Gastrocnemius medialis (tissue), 4 donors: ENCODE measurements around the gene OPCML. TPM values are rescaled to one million over a fixed set of nuclear protein-coding genes. Genes with fewer than 3 reads are reported as not detected.

Experiments used
- ATAC-seq, 2 donors: fragments of 150-250 bp; one replicate each; pipeline ENCODE4 v1.9.1; 2016
- DNase-seq, 2 donors: peaks; one replicate each; pipeline ENCODE4 v3.0.0-alpha.2; 2019
- H3K27ac ChIP-seq, 4 donors: fragments of 200-600 bp; sonication (generic); 1 replicate in 1 of 4; 2 replicates in 3 of 4; pipeline ENCODE4 v1.5.1; 2016 to 2018; ENCODE audit warnings: mild to moderate bottlenecking in 2 of 4, moderate library complexity in 1 of 4
- H3K27me3 ChIP-seq, 3 donors: fragments of 200-600 bp; sonication (generic) in 2 of 3; 1 replicate in 1 of 3; 2 replicates in 2 of 3; pipeline versions ENCODE4 v1.5.1 to v1.6.0; 2016 to 2019; ENCODE audit warnings: mild to moderate bottlenecking in 1 of 3, moderate library complexity in 1 of 3
- H3K36me3 ChIP-seq, 2 donors: fragments of 200-600 bp; sonication (generic) in 1 of 2; one replicate each; pipeline ENCODE4 v1.5.1; 2017 to 2018
- H3K4me1 ChIP-seq, 2 donors: fragments of 200-600 bp; sonication (generic) in 1 of 2; one replicate each; pipeline ENCODE4 v1.5.1; 2016 to 2017; ENCODE audit warnings: mild to moderate bottlenecking in 2 of 2
- H3K4me3 ChIP-seq, 4 donors: fragments of 200-600 bp; sonication (generic) in 3 of 4; 1 replicate in 1 of 4; 2 replicates in 3 of 4; pipeline ENCODE4 v1.5.1; 2016 to 2019; ENCODE audit warnings: mild to moderate bottlenecking in 2 of 4
- H3K9me3 ChIP-seq, 3 donors: fragments of 200-600 bp; sonication (generic) in 2 of 3; 1 replicate in 1 of 3; 2 replicates in 2 of 3; pipeline ENCODE4 v1.5.1; 2016 to 2019
- POLR2A ChIP-seq, 2 donors: fragments of 450-650 bp; IDR thresholded peaks; one replicate each; pipeline ENCODE4 v1.6.1; 2017; ENCODE audit warnings: antibody characterized with exemption in 2 of 2, mild to moderate bottlenecking in 2 of 2, moderate library complexity in 2 of 2
- in situ Hi-C, 4 donors: fragments of 200-750 bp; cut with MboI; loops; one replicate each; pipeline versions ENCODE4 v1.15.0 to v1.8.0; 2017; ENCODE audit warnings: low sequenced_read_pairs in 4 of 4
- intact Hi-C: fragments of 100-400 bp; cut with DNase I; formaldehyde crosslinking; loops from one replicate; pipeline ENCODE4 v1.15.1; 2023; ENCODE audit warnings: low total_unique reads
- total RNA-seq, 4 donors: library from RNA; depleted of rRNA; stranded (reverse); fragments of >200 nt; gene quantifications; one replicate each; pipeline versions ENCODE4 v1.1.0 to v1.2.3, GENCODE V29; 2016
- TF ChIP-seq, protein P1 (sequence below), 5 experiments: fragments of 450-650 bp in 3 of 5; fragments of 200-600 bp in 2 of 5; sonication (generic) in 2 of 5; IDR thresholded peaks in 4 of 5; conservative IDR thresholded peaks in 1 of 5; 1 replicate in 4 of 5; 2 replicates in 1 of 5; pipeline ENCODE4 v1.5.1; 2016 to 2019; ENCODE audit warnings: antibody characterized with exemption in 5 of 5, mild to moderate bottlenecking in 3 of 5, moderate library complexity in 3 of 5

The OPCML gene
- total RNA-seq, 4 donors from 2014 or later, result not detected

DNA sequence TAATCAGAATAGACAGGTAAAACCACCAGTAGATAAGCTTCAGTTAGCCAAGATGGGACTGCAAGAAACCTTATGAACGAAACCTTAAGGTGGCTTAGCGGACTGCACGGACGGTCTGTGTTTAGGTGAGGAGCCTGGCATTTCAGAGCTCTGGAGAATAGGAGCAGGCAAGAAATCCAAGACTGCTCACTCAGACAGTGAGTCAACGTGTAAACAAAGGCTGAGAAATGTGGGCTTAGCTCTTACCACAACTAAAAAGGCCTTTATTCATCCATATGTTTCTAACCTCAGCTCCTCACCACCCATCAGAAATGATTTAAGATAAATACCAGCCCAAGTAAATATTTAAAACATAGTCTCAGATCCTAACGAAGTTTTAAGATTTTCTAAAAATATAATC lies 657.7 kb downstream of the OPCML start:
- no peaks in the 10 kb centered on the region for H3K36me3 ChIP-seq
- no peak for TF ChIP-seq POLR2A (IDR thresholded peaks at IDR 0.05)
- TF ChIP-seq, protein P1, sequence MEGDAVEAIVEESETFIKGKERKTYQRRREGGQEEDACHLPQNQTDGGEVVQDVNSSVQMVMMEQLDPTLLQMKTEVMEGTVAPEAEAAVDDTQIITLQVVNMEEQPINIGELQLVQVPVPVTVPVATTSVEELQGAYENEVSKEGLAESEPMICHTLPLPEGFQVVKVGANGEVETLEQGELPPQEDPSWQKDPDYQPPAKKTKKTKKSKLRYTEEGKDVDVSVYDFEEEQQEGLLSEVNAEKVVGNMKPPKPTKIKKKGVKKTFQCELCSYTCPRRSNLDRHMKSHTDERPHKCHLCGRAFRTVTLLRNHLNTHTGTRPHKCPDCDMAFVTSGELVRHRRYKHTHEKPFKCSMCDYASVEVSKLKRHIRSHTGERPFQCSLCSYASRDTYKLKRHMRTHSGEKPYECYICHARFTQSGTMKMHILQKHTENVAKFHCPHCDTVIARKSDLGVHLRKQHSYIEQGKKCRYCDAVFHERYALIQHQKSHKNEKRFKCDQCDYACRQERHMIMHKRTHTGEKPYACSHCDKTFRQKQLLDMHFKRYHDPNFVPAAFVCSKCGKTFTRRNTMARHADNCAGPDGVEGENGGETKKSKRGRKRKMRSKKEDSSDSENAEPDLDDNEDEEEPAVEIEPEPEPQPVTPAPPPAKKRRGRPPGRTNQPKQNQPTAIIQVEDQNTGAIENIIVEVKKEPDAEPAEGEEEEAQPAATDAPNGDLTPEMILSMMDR (IDR thresholded peaks at IDR 0.05 in 4 of 5, conservative IDR thresholded peaks at IDR 0.05 in 1 of 5), result no peak
- no peaks in the 10 kb centered on the region for H3K27me3 ChIP-seq
- in situ Hi-C loops (no loop called here), intact Hi-C loops (no loop called here)
- no peaks in the 10 kb centered on the region for H3K9me3 ChIP-seq
- no peak overlapping the region for H3K27ac ChIP-seq
- DNase-seq (no peak), ATAC-seq (no peak)
- H3K4me1 ChIP-seq, result no peaks in the 10 kb centered on the region
- H3K4me3 ChIP-seq, result no peak overlapping the region

DNA sequence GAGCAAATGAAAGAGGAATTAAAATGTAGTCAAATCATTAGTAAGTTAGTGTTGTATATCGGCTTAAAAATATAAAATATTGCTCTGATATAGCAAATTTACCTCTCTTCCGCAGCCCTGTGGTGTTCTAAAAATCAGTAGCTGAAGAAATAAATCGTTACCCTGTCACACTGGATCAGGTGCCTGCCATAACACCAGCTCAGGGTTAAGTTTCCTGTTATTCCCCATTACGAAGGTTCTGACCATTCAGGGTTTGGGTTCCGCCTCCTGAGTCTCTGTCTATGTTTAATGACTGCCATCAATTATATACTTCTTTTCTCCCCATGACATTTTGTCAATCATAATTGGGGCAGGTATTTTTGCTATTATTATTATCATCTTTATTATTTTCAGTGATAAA lies 658.5 kb downstream of the OPCML start:
- H3K27me3 ChIP-seq, result no peaks in the 10 kb centered on the region
- intact Hi-C loops (no loop called here), in situ Hi-C loops (no loop called here)
- H3K36me3 ChIP-seq, result no peaks in the 10 kb centered on the region
- no peak overlapping the region for H3K4me3 ChIP-seq
- no peak overlapping the region for H3K27ac ChIP-seq
- ATAC-seq (no peak), DNase-seq (no peak)
- no peaks in the 10 kb centered on the region for H3K4me1 ChIP-seq
- H3K9me3 ChIP-seq, result no peaks in the 10 kb centered on the region
- TF ChIP-seq, protein P1 (IDR thresholded peaks at IDR 0.05 in 4 of 5, conservative IDR thresholded peaks at IDR 0.05 in 1 of 5), result no peak
- no peak for TF ChIP-seq POLR2A (IDR thresholded peaks at IDR 0.05)

DNA sequence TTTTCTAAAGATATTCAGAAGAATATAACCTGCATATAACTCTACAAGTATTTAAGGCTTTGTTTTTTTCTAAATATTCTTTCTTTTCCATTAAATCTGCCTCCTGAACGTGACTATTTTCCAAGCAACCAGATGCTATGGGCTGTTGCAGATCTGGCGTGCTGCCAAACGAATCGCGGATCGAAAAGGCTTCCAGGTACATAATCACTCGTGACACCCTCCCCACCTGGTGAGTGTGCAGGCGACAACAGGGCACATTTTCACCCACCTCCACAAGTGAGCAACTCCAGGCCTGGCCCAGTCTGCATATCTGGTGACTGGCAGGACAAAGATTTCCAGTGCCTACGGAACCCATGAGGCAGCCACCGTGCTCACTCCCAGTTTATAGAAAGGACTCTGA lies 660.1 kb downstream of the OPCML start:
- no peak for DNase-seq
- TF ChIP-seq POLR2A (IDR thresholded peaks at IDR 0.05), result no peak
- TF ChIP-seq, protein P1 (IDR thresholded peaks at IDR 0.05 in 4 of 5, conservative IDR thresholded peaks at IDR 0.05 in 1 of 5), result no peak
- intact Hi-C loops (no loop called here), in situ Hi-C loops (no loop called here)
- Histone ChIP-seq H3K9me3 (no peaks in the 10 kb centered on the region), H3K27me3 (no peaks in the 10 kb centered on the region), H3K27ac (no peak overlapping the region), H3K36me3 (no peaks in the 10 kb centered on the region), H3K4me1 (no peaks in the 10 kb centered on the region), H3K4me3 (no peak overlapping the region)
- ATAC-seq, result no peak

DNA sequence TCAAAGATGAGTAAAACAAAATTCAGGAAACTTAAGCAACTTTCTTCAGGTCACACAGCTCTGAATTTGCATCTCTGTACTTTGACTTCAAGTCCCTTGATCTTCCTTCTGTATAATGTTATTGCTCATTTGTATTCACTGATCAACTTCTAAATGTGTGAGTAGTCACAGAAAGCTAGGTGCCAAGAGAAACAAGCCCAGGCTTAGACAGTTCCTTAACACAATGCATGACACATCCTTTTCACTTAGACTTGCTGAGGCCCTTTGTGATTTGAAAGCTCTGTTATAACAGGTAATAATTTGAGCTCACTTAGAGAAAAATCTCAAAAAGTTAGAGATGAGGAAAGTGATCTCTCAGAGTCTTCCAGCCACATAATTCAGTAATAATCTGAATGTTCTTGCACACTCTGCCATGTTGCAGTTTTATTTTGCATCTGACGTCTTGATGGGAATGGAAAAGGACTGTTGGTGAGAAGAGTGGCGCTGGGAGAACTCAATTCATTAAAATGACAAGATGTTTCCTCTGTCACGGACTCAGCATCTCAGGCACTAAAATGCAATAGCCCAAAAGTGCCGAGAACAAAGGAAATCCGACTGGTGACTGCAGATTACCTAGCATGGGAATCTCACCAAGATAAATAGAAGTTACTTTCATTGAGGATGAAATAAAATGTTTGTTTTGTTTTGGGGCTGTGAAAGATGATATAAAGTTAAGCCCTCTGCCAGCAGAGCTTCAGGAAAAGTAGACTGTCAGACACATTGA lies 665.3 kb downstream of the OPCML start:
- no peak for DNase-seq
- no peak for TF ChIP-seq POLR2A (IDR thresholded peaks at IDR 0.05)
- TF ChIP-seq, protein P1 (IDR thresholded peaks at IDR 0.05 in 4 of 5, conservative IDR thresholded peaks at IDR 0.05 in 1 of 5), result no peak
- Histone ChIP-seq H3K27me3 (no peaks in the 10 kb centered on the region), H3K4me3 (no peak overlapping the region), H3K9me3 (no peaks in the 10 kb centered on the region), H3K36me3 (no peaks in the 10 kb centered on the region), H3K4me1 (no peaks in the 10 kb centered on the region), H3K27ac (no peak overlapping the region)
- intact Hi-C loops, result no loop called here
- ATAC-seq, result no peak
- in situ Hi-C loops, result no loop called here

DNA sequence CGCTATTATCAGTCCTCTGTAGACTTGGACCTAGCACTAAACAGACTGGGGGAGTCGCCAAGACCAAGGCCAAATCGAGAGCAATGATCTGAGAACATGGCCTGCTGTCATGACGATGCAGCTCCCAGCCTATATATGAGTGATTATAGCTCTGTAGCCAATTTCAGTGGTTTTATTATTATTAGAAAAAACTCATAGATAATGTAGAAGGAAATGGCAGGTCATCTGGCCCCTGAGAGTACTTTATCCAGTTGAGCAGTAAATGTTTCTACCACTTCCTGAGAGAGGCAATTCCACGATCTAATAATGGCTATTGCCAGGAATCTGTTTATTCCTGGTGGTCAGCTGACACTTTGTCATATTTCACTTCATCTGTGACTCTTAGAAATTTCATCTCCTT lies 666.7 kb downstream of the OPCML start:
- Histone ChIP-seq H3K27me3 (no peaks in the 10 kb centered on the region), H3K27ac (no peak overlapping the region), H3K4me3 (no peak overlapping the region), H3K36me3 (no peaks in the 10 kb centered on the region), H3K9me3 (no peaks in the 10 kb centered on the region), H3K4me1 (no peaks in the 10 kb centered on the region)
- intact Hi-C loops, result no loop called here
- DNase-seq (no peak), ATAC-seq (no peak)
- no peak for TF ChIP-seq POLR2A (IDR thresholded peaks at IDR 0.05)
- TF ChIP-seq, protein P1 (IDR thresholded peaks at IDR 0.05 in 4 of 5, conservative IDR thresholded peaks at IDR 0.05 in 1 of 5), result no peak
- in situ Hi-C loops, result no loop called here
